IMR-90 (cell line): ENCODE measurements around the gene CCDC107. TPM values are rescaled to one million over a fixed set of nuclear protein-coding genes. Genes with fewer than 3 reads are reported as not detected.

ENCODE experiments used
- ATAC-seq: fragments of 200-7000 bp; cut with Tn5 transposase; 2 replicates; pipeline ENCODE4 v1.9.1; 2020; ENCODE audit warnings: low read depth, mild to moderate bottlenecking, moderate library complexity
- BruUV-seq: library from RNA; stranded (reverse); fragments of 400-500 nt; replicated peaks from 2 replicates; lab custom pipeline; 2021; lab: Mats Ljungman, UMichigan
- CTCF ChIA-PET: fragments of 300-600 bp; formaldehyde crosslinking; extraction: SDS; loops from one replicate; lab custom pipeline; 2021; ENCODE audit warnings: antibody characterized with exemption; lab: Yijun Ruan, JAX
- POLR2A ChIA-PET: fragments of 300-600 bp; sonication (Branson Sonifier 250); formaldehyde crosslinking; loops from one replicate; lab custom pipeline; 2022; ENCODE audit warnings: antibody characterized with exemption; ENCODE audit not compliant: unreplicated experiment; lab: Charles Lee
- DNase-seq: peaks from one replicate; pipeline ENCODE4 v3.0.0; 2013
- H2AFZ ChIP-seq: replicated peaks from 2 replicates; pipeline ENCODE3; 2013; ENCODE audit warnings: low read length, mild to moderate bottlenecking; ENCODE audit not compliant: poor library complexity
- H2AK5ac ChIP-seq: 2 replicates; pipeline ENCODE4 v1.6.1; 2013; ENCODE audit warnings: low read depth, low read length, inconsistent platforms
- H2AK9ac ChIP-seq: replicated peaks from 2 replicates; pipeline ENCODE3; 2013; ENCODE audit warnings: mild to moderate bottlenecking, low read depth, low read length, moderate library complexity; ENCODE audit not compliant: poor library complexity
- H2BK120ac ChIP-seq: 2 replicates; pipeline ENCODE4 v1.6.1; 2013; ENCODE audit warnings: low read depth, low read length, inconsistent platforms
- H2BK15ac ChIP-seq: 3 replicates; pipeline ENCODE4 v1.6.1; 2013; ENCODE audit warnings: low read depth, low read length, inconsistent platforms
- H2BK20ac ChIP-seq: 2 replicates; pipeline ENCODE4 v1.6.1; 2013; ENCODE audit warnings: low read depth, mild to moderate bottlenecking, inconsistent platforms, low read length, moderate library complexity
- H2BK5ac ChIP-seq: 2 replicates; pipeline ENCODE4 v1.6.1; 2013; ENCODE audit warnings: mild to moderate bottlenecking, low read depth, low read length, inconsistent platforms; ENCODE audit not compliant: poor library complexity, severe bottlenecking
- H3K14ac ChIP-seq: replicated peaks from 2 replicates; pipeline ENCODE4 v1.6.1; 2013; ENCODE audit warnings: low read depth, low read length, inconsistent platforms
- H3K18ac ChIP-seq: 2 replicates; pipeline ENCODE4 v1.6.1; 2013; ENCODE audit warnings: low read depth, low read length, control low read depth
- H3K23ac ChIP-seq: 2 replicates; pipeline ENCODE4 v1.6.1; 2013; ENCODE audit warnings: low read depth, low read length, inconsistent platforms
- H3K27ac ChIP-seq: 2 replicates; pipeline ENCODE4 v1.5.1; 2013; ENCODE audit warnings: mild to moderate bottlenecking, control low read depth, low read length; ENCODE audit not compliant: insufficient read depth
- H3K27me3 ChIP-seq: 2 replicates; pipeline ENCODE4 v1.6.1; 2013; ENCODE audit warnings: low read length; ENCODE audit not compliant: control insufficient read depth, insufficient read depth
- H3K36me3 ChIP-seq: 2 replicates; pipeline ENCODE4 v1.6.1; 2013; ENCODE audit warnings: low read length, mixed read lengths; ENCODE audit not compliant: control insufficient read depth, insufficient read depth
- H3K4ac ChIP-seq: 2 replicates; pipeline ENCODE4 v1.6.1; 2013; ENCODE audit warnings: low read depth, low read length, inconsistent platforms
- H3K4me1 ChIP-seq: 2 replicates; pipeline ENCODE4 v1.6.1; 2013; ENCODE audit warnings: low read length, mixed read lengths; ENCODE audit not compliant: control insufficient read depth, insufficient read depth
- H3K4me2 ChIP-seq: 2 replicates; pipeline ENCODE4 v1.6.1; 2013; ENCODE audit warnings: low read depth, mild to moderate bottlenecking, control low read depth, low read length, moderate library complexity
- H3K4me3 ChIP-seq: 2 replicates; pipeline ENCODE4 v1.5.1; 2013; ENCODE audit warnings: low read depth, mild to moderate bottlenecking, control low read depth, low read length, moderate library complexity; ENCODE audit not compliant: insufficient read depth
- H3K56ac ChIP-seq: 2 replicates; pipeline ENCODE4 v1.6.1; 2013; ENCODE audit warnings: low read length, inconsistent platforms; ENCODE audit not compliant: insufficient read depth; ENCODE audit errors: extremely low read depth
- H3K79me1 ChIP-seq, 2 experiments: 2 replicates each; pipeline ENCODE4 v1.6.1; 2013; ENCODE audit warnings: low read length in 2 of 2, inconsistent platforms in 1 of 2, low read depth in 1 of 2
- H3K9ac ChIP-seq: 2 replicates; pipeline ENCODE4 v1.6.1; 2013; ENCODE audit warnings: low read depth, low read length, control low read depth
- H3K9me1 ChIP-seq: 2 replicates; pipeline ENCODE4 v1.6.1; 2013; ENCODE audit warnings: low read length, inconsistent platforms; ENCODE audit not compliant: insufficient read depth
- H3K9me3 ChIP-seq: 2 replicates; pipeline ENCODE4 v1.6.1; 2013; ENCODE audit warnings: low read length; ENCODE audit not compliant: control insufficient read depth, insufficient read depth
- H4K20me1 ChIP-seq: 2 replicates; pipeline ENCODE4 v1.6.1; 2013; ENCODE audit warnings: low read length, inconsistent platforms; ENCODE audit not compliant: insufficient read depth
- H4K5ac ChIP-seq: 2 replicates; pipeline ENCODE4 v1.6.1; 2013; ENCODE audit warnings: mild to moderate bottlenecking, low read depth, low read length, control low read depth
- H4K8ac ChIP-seq, 2 experiments: 2 replicates each; pipeline ENCODE4 v1.6.1; 2013; ENCODE audit warnings: low read depth in 2 of 2, low read length in 2 of 2, control low read depth in 1 of 2, inconsistent platforms in 1 of 2
- H4K91ac ChIP-seq: 2 replicates; pipeline ENCODE4 v1.6.1; 2013; ENCODE audit warnings: low read depth, low read length, inconsistent platforms; ENCODE audit not compliant: insufficient read depth
- BHLHE40 ChIP-seq: fragments of 150-350 bp; IDR thresholded peaks from 2 replicates; pipeline ENCODE4 v1.6.1; 2016; ENCODE audit warnings: mild to moderate bottlenecking, low read depth, low read length
- CEBPB ChIP-seq: IDR thresholded peaks from 2 replicates; pipeline ENCODE4 v1.6.1; 2012; ENCODE audit warnings: low read depth, low read length, improper control_type of control experiment
- CHD1 ChIP-seq: IDR thresholded peaks from 2 replicates; pipeline ENCODE4 v1.6.1; 2012; ENCODE audit warnings: low read depth, low read length, improper control_type of control experiment
- ELK1 ChIP-seq: fragments of 150-350 bp; IDR thresholded peaks from 2 replicates; pipeline ENCODE4 v1.6.1; 2016; ENCODE audit warnings: low read depth, mild to moderate bottlenecking, low read length, moderate library complexity, borderline replicate concordance
- FOS ChIP-seq: fragments of 150-350 bp; IDR thresholded peaks from 2 replicates; pipeline ENCODE4 v1.6.1; 2016; ENCODE audit warnings: low read depth, low read length
- MAZ ChIP-seq: IDR thresholded peaks from 2 replicates; pipeline ENCODE4 v1.6.1; 2012; ENCODE audit warnings: low read depth, mild to moderate bottlenecking, low read length, improper control_type of control experiment, moderate library complexity, borderline replicate concordance
- MXI1 ChIP-seq: IDR thresholded peaks from 2 replicates; pipeline ENCODE4 v1.6.1; 2012; ENCODE audit warnings: low read depth, mild to moderate bottlenecking, low read length, moderate library complexity, borderline replicate concordance
- NFE2L2 ChIP-seq: fragments of 150-350 bp; IDR thresholded peaks from 2 replicates; pipeline ENCODE4 v1.6.1; 2016; ENCODE audit warnings: low read depth, mild to moderate bottlenecking, low read length
- POLR2A ChIP-seq: IDR thresholded peaks from 2 replicates; pipeline ENCODE4 v1.6.1; 2012; ENCODE audit warnings: mild to moderate bottlenecking, low read depth, low read length
- RAD21 ChIP-seq: IDR thresholded peaks from 2 replicates; pipeline ENCODE4 v1.6.1; 2012; ENCODE audit warnings: low read length, improper control_type of control experiment
- RCOR1 ChIP-seq: IDR thresholded peaks from 2 replicates; pipeline ENCODE4 v1.6.1; 2012; ENCODE audit warnings: mild to moderate bottlenecking, low read length, improper control_type of control experiment; ENCODE audit not compliant: insufficient replicate concordance
- SMC3 ChIP-seq: fragments of 150-350 bp; IDR thresholded peaks from 2 replicates; pipeline ENCODE4 v1.6.1; 2016; ENCODE audit warnings: low read depth, mild to moderate bottlenecking, antibody characterized with exemption, low read length, moderate library complexity
- WGBS, 2 experiments: methylation state at CpG; one replicate each; pipeline versions ENCODE4 v1.1.5 to v1.1.7; 2013; ENCODE audit warnings: missing lambda C conversion rate in 2 of 2; ENCODE audit not compliant: insufficient read length in 1 of 2; ENCODE audit errors: extremely low coverage in 2 of 2; 5-methylcytosine and 5-hydroxymethylcytosine counted together
- dilution Hi-C: fragments of 300-500 bp; cut with HindIII; formaldehyde crosslinking; loops from one replicate; pipeline ENCODE4 v1.14.3; 2018; ENCODE audit warnings: low sequenced_read_pairs; ENCODE audit not compliant: unreplicated experiment
- in situ Hi-C: fragments of 300-500 bp; cut with MboI; formaldehyde crosslinking; loops from 3 replicates; pipeline ENCODE4 v1.14.3; 2019; ENCODE audit warnings: low sequenced_read_pairs, inconsistent platforms, mixed read lengths
- intact Hi-C: fragments of 100-400 bp; cut with micrococcal nuclease; formaldehyde crosslinking; loops from 2 replicates; pipeline ENCODE4 v1.10.0; 2022
- polyA plus RNA-seq, 3 experiments: library from polyadenylated mRNA; depleted of rRNA; stranded (reverse); fragments of >200 nt; gene quantifications; 2 replicates each; pipeline ENCODE4 v1.2.3, GENCODE V29; 2012; ENCODE audit warnings: low replicate concordance in 1 of 3
- total RNA-seq: library from RNA; depleted of rRNA; stranded (reverse); fragments of >200 nt; gene quantifications from 2 replicates; pipeline ENCODE4 v1.2.3, GENCODE V29; 2012
- TF ChIP-seq, protein P1 (sequence below): conservative IDR thresholded peaks from 2 replicates; pipeline ENCODE4 v1.5.1; 2012; ENCODE audit warnings: mild to moderate bottlenecking, low read depth, low read length, improper control_type of control experiment
- TF ChIP-seq, protein P2 (sequence below): fragments of 150-350 bp; IDR thresholded peaks from 2 replicates; pipeline ENCODE4 v1.6.1; 2017; ENCODE audit warnings: mild to moderate bottlenecking, antibody characterized with exemption, low read length, low read depth

The CCDC107 gene
- total and polyA plus RNA-seq, 2 of the 4 experiments (the other 2 are of a cell fraction): 6.8 to 21.1 TPM

DNA sequence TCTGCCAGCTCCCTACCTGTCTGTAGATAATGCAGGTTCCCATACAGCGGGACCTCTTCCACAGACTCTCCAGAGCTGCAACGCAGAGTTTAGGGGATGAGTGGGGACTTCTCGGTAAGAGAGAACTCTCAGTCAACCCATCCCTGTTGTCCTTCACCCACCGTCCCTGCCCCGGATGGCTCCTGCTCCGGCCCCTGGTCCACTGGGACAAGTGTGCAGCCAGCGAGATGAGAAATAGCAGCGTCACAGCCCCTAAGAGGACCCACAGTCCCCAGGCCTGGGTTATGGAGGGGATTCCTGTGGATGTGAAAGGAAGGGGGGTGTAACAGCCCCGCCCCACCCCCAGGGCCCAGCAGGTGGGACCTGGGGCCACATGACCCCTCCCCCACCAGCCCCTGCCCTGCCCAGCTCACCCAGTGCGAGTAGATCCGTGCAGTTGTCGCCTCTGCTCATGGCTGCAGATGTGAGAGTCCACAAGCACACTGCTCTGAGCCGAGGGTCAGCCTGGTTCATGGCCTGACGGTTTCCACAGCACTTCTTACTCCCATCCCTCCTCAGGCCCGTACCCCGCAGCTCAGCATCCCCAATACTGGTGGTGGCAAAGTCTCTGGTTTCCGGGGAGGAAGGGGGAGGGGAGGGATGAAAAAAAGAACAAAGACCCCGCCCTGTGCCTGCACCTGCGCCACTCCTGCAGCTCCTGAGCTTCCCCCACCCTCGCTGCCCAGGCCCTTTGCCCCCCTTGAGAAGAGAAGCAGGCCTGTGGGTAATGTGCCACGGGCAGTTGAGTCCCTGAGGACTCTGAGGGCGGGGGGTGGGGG is 7.5 kb upstream of the CCDC107 start, which contains the start of gene SIT1:
Gene SIT1 (minus strand): TSS at position 591 of the 818 bp plus-strand sequence. CDS start 78 bp downstream, at position 513.
- CTCF ChIA-PET: no interaction called here
- BruUV-seq: no TSS peak

More for the DNA sequence above, 7.5 kb upstream of the CCDC107 start, which contains the start of gene SIT1:
- ATAC-seq (no peak), DNase-seq (no peak)
- H2AK5ac ChIP-seq: no peak within 1 kb of the TSS
- H2AFZ ChIP-seq: peak within 1 kb of the TSS; percentile 73
- no peak within 1 kb of the TSS; the same call in 1 of the 2 replicates for H4K91ac ChIP-seq
- no peak within 1 kb of the TSS for H3K14ac ChIP-seq
- no peaks in the 10 kb centered on the region for H3K36me3 ChIP-seq
- no peaks in the 10 kb centered on the region for H3K9me3 ChIP-seq
- intact Hi-C loops: loop anchor here (10.0 kb wide), 2 partner anchors 164 to 166 kb away; partner anchors contain the start of genes HINT2 and SPAG8
- H3K27ac ChIP-seq: no peak within 1 kb of the TSS
- H3K9me1 ChIP-seq: peaks cover 4% of the 10 kb centered on the region; the same call in 1 of the 2 replicates
- no peak within 1 kb of the TSS for H3K4ac ChIP-seq
- H2BK15ac ChIP-seq: no peak within 1 kb of the TSS
- H3K9ac ChIP-seq: no peak within 1 kb of the TSS
- TF ChIP-seq, protein P1, sequence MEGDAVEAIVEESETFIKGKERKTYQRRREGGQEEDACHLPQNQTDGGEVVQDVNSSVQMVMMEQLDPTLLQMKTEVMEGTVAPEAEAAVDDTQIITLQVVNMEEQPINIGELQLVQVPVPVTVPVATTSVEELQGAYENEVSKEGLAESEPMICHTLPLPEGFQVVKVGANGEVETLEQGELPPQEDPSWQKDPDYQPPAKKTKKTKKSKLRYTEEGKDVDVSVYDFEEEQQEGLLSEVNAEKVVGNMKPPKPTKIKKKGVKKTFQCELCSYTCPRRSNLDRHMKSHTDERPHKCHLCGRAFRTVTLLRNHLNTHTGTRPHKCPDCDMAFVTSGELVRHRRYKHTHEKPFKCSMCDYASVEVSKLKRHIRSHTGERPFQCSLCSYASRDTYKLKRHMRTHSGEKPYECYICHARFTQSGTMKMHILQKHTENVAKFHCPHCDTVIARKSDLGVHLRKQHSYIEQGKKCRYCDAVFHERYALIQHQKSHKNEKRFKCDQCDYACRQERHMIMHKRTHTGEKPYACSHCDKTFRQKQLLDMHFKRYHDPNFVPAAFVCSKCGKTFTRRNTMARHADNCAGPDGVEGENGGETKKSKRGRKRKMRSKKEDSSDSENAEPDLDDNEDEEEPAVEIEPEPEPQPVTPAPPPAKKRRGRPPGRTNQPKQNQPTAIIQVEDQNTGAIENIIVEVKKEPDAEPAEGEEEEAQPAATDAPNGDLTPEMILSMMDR: no peak
- TF ChIP-seq POLR2A: no peak
- TF ChIP-seq FOS: no peak
- no peak for TF ChIP-seq RAD21
- TF ChIP-seq, protein P2, sequence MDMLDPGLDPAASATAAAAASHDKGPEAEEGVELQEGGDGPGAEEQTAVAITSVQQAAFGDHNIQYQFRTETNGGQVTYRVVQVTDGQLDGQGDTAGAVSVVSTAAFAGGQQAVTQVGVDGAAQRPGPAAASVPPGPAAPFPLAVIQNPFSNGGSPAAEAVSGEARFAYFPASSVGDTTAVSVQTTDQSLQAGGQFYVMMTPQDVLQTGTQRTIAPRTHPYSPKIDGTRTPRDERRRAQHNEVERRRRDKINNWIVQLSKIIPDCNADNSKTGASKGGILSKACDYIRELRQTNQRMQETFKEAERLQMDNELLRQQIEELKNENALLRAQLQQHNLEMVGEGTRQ: no peak
- TF ChIP-seq CHD1: no peak
- TF ChIP-seq RCOR1: no peak
- TF ChIP-seq ELK1: no peak
- TF ChIP-seq BHLHE40: no peak
- no peak for TF ChIP-seq MXI1
- TF ChIP-seq MAZ: no peak
- TF ChIP-seq NFE2L2: no peak
- no peak for TF ChIP-seq CEBPB
- TF ChIP-seq SMC3: no peak
- no peak within 1 kb of the TSS for H2BK5ac ChIP-seq
- H4K20me1 ChIP-seq: no peaks in the 10 kb centered on the region
- POLR2A ChIA-PET: no interaction called here
- no peak within 1 kb of the TSS for H3K18ac ChIP-seq
- H2AK9ac ChIP-seq: peak within 1 kb of the TSS; percentile 39
- H3K79me1 ChIP-seq: 0 out of 4 replicates have a peak, but pooled peaks cover 0 to 4% of the 10 kb centered on the region in 2 experiments
- H4K5ac ChIP-seq: no peak within 1 kb of the TSS
- no peak within 1 kb of the TSS for H3K23ac ChIP-seq
- H4K8ac ChIP-seq: no peak within 1 kb of the TSS
- in situ Hi-C loops: loop anchor here (10.0 kb wide), 1 partner anchor 146 kb away; no protein-coding TSS in a partner anchor
- 55% methylated on average over 4 of the region's 22 CpGs; no CpG with 5 or more reads in 1 of the 2 experiments for WGBS, 2 experiments
- no peaks in the 10 kb centered on the region for H3K27me3 ChIP-seq
- no peak within 1 kb of the TSS for H2BK120ac ChIP-seq
- dilution Hi-C loops: no loop called here
- no peak within 1 kb of the TSS for H3K56ac ChIP-seq
- no peak within 1 kb of the TSS for H3K4me2 ChIP-seq
- peaks cover 14% of the 10 kb centered on the region for H3K4me1 ChIP-seq
- no peak within 1 kb of the TSS for H3K4me3 ChIP-seq
- no peak within 1 kb of the TSS for H2BK20ac ChIP-seq
